Endothelial cell of umbilical vein (primary cell): ENCODE results near the gene BRD1. TPM values are rescaled to one million over a fixed set of nuclear protein-coding genes. Genes with fewer than 3 reads are reported as not detected.

Experiments
- BruUV-seq: library from RNA; stranded (reverse); fragments of 400-500 nt; replicated peaks from 2 replicates; lab custom pipeline; 2021; lab: Mats Ljungman, UMichigan
- CTCF ChIA-PET: fragments of 300-600, 350-600 bp; sonication (Branson Sonifier 250); formaldehyde crosslinking; loops from one replicate; lab custom pipeline; 2021; ENCODE audit warnings: antibody characterized with exemption, inconsistent platforms; lab: Charles Lee
- POLR2A ChIA-PET: fragments of 300-600, 350-600 bp; sonication (Branson Sonifier 250); formaldehyde crosslinking; loops from one replicate; lab custom pipeline; 2021; ENCODE audit warnings: antibody characterized with exemption, inconsistent platforms; lab: Charles Lee
- DNase-seq: peaks from one replicate; pipeline ENCODE4 v3.0.0-alpha.2; 2011; ENCODE audit warnings: low read depth, low spot score
- FAIRE-seq: peaks from 2 replicates; lab custom pipeline; 2011; peaks lifted over from hg19 to GRCh38; lab: Jason Lieb, UNC
- H2AFZ ChIP-seq: 2 replicates; pipeline ENCODE4 v1.6.0; 2012; ENCODE audit warnings: low read depth, low read length, control low read depth, inconsistent platforms
- H3K27ac ChIP-seq: 2 replicates; pipeline ENCODE4 v1.5.1; 2011; ENCODE audit warnings: low read depth, mild to moderate bottlenecking, control low read depth, low read length, moderate library complexity; ENCODE audit not compliant: insufficient read depth
- H3K27me3 ChIP-seq, 2 experiments: 2 replicates each; pipeline versions ENCODE4 v1.6.0 to v1.6.1; 2011; ENCODE audit warnings: low read length in 2 of 2, mixed read lengths in 1 of 2; ENCODE audit not compliant: control insufficient read depth in 2 of 2, insufficient read depth in 2 of 2
- H3K36me3 ChIP-seq, 2 experiments: 2 replicates in 1 of 2; 3 replicates in 1 of 2; pipeline ENCODE4 v1.5.1; 2011; ENCODE audit warnings: low read length in 2 of 2, mild to moderate bottlenecking in 1 of 2, moderate library complexity in 1 of 2; ENCODE audit not compliant: control insufficient read depth in 2 of 2, insufficient read depth in 2 of 2; ENCODE audit errors: extremely low read depth in 1 of 2
- H3K4me1 ChIP-seq: 3 replicates; pipeline ENCODE4 v1.5.1; 2011; ENCODE audit warnings: mild to moderate bottlenecking, low read length; ENCODE audit not compliant: control insufficient read depth, insufficient read depth; ENCODE audit errors: extremely low read depth
- H3K4me2 ChIP-seq: 2 replicates; pipeline ENCODE4 v1.6.1; 2011; ENCODE audit warnings: low read length, control low read depth, mixed read lengths; ENCODE audit not compliant: insufficient read depth
- H3K4me3 ChIP-seq, 3 experiments: fragments of 200-600 bp in 1 of 3; sonication (generic), shearing (Covaris generic) in 1 of 3; replicated peaks in 1 of 3; 2 replicates each; pipeline ENCODE4 v1.5.1; 2011 to 2016; ENCODE audit warnings: control low read depth in 3 of 3, low read length in 3 of 3, mild to moderate bottlenecking in 2 of 3, inconsistent platforms in 1 of 3, low read depth in 1 of 3, moderate library complexity in 1 of 3; ENCODE audit not compliant: insufficient read depth in 1 of 3
- H3K79me2 ChIP-seq: 2 replicates; pipeline ENCODE4 v1.6.0; 2012; ENCODE audit warnings: low read length, inconsistent platforms; ENCODE audit not compliant: control insufficient read depth, insufficient read depth
- H3K9ac ChIP-seq: replicated peaks from 2 replicates; pipeline ENCODE3; 2011; ENCODE audit warnings: low read length, control low read depth; ENCODE audit not compliant: insufficient read depth; ENCODE audit errors: extremely low read depth
- H3K9me1 ChIP-seq: replicated peaks from 3 replicates; pipeline ENCODE4 v1.6.0; 2011; ENCODE audit warnings: mild to moderate bottlenecking, low read length; ENCODE audit not compliant: control insufficient read depth, insufficient read depth; ENCODE audit errors: extremely low read depth
- H3K9me3 ChIP-seq: replicated peaks from 2 replicates; pipeline ENCODE4 v1.5.1; 2012; ENCODE audit warnings: low read length, inconsistent platforms; ENCODE audit not compliant: control insufficient read depth, insufficient read depth
- H4K20me1 ChIP-seq: replicated peaks from 2 replicates; pipeline ENCODE3; 2011; ENCODE audit warnings: mild to moderate bottlenecking, low read length; ENCODE audit not compliant: control insufficient read depth, insufficient read depth; ENCODE audit errors: extremely low read depth
- EZH2 ChIP-seq: IDR thresholded peaks from 2 replicates; pipeline ENCODE4 v1.6.1; 2012; ENCODE audit warnings: borderline replicate concordance, low read depth, mild to moderate bottlenecking, moderate library complexity, low read length, inconsistent platforms; ENCODE audit not compliant: severe bottlenecking
- FOS ChIP-seq: IDR thresholded peaks from 2 replicates; pipeline ENCODE4 v1.6.1; 2011; ENCODE audit warnings: mild to moderate bottlenecking, low read length, moderate library complexity, borderline replicate concordance; ENCODE audit not compliant: insufficient read depth
- GATA2 ChIP-seq: IDR thresholded peaks from 2 replicates; pipeline ENCODE4 v1.7.0; 2011; ENCODE audit warnings: low read depth, mild to moderate bottlenecking, moderate library complexity, mixed read lengths, low read length; ENCODE audit not compliant: insufficient read length, insufficient read depth
- JUN ChIP-seq: IDR thresholded peaks from 2 replicates; pipeline ENCODE4 v1.6.1; 2011; ENCODE audit warnings: borderline replicate concordance, low read depth; ENCODE audit not compliant: insufficient read length, insufficient read depth
- MYC ChIP-seq: IDR thresholded peaks from one replicate; pipeline ENCODE4 v1.6.1; 2011; ENCODE audit warnings: mild to moderate bottlenecking, low read depth, low read length
- POLR2A ChIP-seq: IDR thresholded peaks from 2 replicates; pipeline ENCODE4 v1.6.1; 2012; ENCODE audit warnings: low read depth, mild to moderate bottlenecking, control low read depth, low read length
- POLR2AphosphoS5 ChIP-seq: IDR thresholded peaks from 2 replicates; pipeline ENCODE4 v1.6.1; 2012; ENCODE audit warnings: low read depth, mild to moderate bottlenecking, control low read depth, low read length, moderate library complexity; ENCODE audit not compliant: insufficient read depth
- dilution Hi-C: fragments of 300-500 bp; cut with MboI; formaldehyde crosslinking; loops from one replicate; pipeline ENCODE4 v1.15.0; 2019; ENCODE audit warnings: low sequenced_read_pairs; ENCODE audit not compliant: extremely low pct_ligation_motif_present
- intact Hi-C: fragments of 100-400 bp; cut with micrococcal nuclease; formaldehyde crosslinking; loops from one replicate; pipeline ENCODE4 v1.10.0; 2022
- polyA plus RNA-seq, 4 experiments: library from polyadenylated mRNA; depleted of rRNA in 3 of 4; stranded (reverse) in 3 of 4; unstranded in 1 of 4; fragments of >200 nt; gene quantifications; 2 replicates each; pipeline versions ENCODE4 v1.2.1 to v1.2.3, GENCODE V29; 2011 to 2012; ENCODE audit warnings: missing spikeins in 1 of 4
- total RNA-seq: library from RNA; stranded (reverse); gene quantifications from 2 replicates; pipeline ENCODE4 v1.2.3, GENCODE V29; 2021
- TF ChIP-seq, protein P1 (sequence below): IDR thresholded peaks from 2 replicates; pipeline ENCODE4 v1.6.1; 2011; ENCODE audit not compliant: insufficient read depth, insufficient read length
- TF ChIP-seq, protein P2 (sequence below), 2 donors: IDR thresholded peaks; 1 replicate in 1 of 2; 2 replicates in 1 of 2; pipeline ENCODE4 v1.5.1; 2011; ENCODE audit warnings: low read length in 2 of 2, mild to moderate bottlenecking in 2 of 2, moderate library complexity in 2 of 2, control low read depth in 1 of 2, inconsistent platforms in 1 of 2, low read depth in 1 of 2; ENCODE audit not compliant: insufficient read depth in 1 of 2; ENCODE audit errors: extremely low read depth in 1 of 2

BRD1 gene
- total and polyA plus RNA-seq, 2 donors (not counting 3 experiments of a cell fraction or from before 2014, with no cell fraction given), result 8.1 to 41.1 TPM

DNA sequence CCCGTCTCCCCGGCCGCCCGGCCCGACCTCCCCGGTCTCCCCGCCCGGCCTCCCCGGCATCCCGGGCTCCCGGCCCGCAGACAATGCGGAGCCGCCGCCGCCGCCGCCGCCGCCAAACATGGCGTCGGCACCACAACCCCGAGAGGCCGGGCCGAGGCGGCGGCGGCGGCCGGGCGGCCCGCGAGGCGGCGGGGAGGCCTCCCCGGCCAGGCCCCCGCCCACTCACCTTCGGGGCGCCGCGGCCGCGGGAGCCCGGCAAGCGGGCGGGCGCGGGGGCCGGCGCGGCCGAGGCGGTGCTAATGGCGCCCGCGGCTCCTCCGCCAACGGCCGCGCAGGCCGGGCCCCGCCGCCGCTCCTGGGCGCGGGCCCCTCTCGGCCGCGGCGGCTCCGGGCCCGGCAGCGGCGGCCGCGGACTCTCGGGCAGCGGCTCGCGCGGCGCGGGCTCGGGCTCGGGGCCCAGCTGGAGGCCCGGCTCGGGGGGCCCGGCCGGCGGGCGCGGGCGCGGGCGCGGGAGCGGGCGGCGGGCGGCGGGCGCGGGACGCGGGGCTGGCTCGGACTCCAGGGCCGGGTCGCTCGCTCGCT is 311 bp downstream of the BRD1 start:
- Histone ChIP-seq H3K27ac (peak overlapping the region; percentile 55), H3K4me3 (peak overlapping the region; percentile 56 to 93 (median 89)), H3K9me1 (no peaks in the 10 kb centered on the region), H3K4me1 (peaks cover 10% of the 10 kb centered on the region), H3K9me3 (no peaks in the 10 kb centered on the region), H3K36me3 (peaks cover 15 to 22% of the 10 kb centered on the region in 2 experiments), H3K4me2 (no peak overlapping the region), H4K20me1 (peaks cover 11% of the 10 kb centered on the region), H3K79me2 (peaks cover 48% of the 10 kb centered on the region), H3K9ac (peak overlapping the region; percentile 90), H2AFZ (no peak overlapping the region), H3K27me3 (peaks cover 5 to 8% of the 10 kb centered on the region in 2 experiments)
- no TSS peak for BruUV-seq
- ChIA-PET POLR2A (interaction anchor here (0.6 kb wide), 1 partner anchor 48 kb away, joined by 3 read pairs; no protein-coding TSS in a partner anchor), CTCF (no interaction called here)
- FAIRE-seq (no peak), DNase-seq (no peak)
- intact Hi-C loops, result loop anchor here (1.0 kb wide), 1 partner anchor 91 kb away; the partner anchor contains the start of genes ALG12 and CRELD2
- TF ChIP-seq EZH2 (no peak), MYC (no peak), GATA2 (no peak), POLR2AphosphoS5 (no peak), POLR2A (no peak), JUN (no peak), FOS (no peak)
- TF ChIP-seq, protein P1, sequence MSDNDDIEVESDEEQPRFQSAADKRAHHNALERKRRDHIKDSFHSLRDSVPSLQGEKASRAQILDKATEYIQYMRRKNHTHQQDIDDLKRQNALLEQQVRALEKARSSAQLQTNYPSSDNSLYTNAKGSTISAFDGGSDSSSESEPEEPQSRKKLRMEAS, result no peak
- TF ChIP-seq, protein P2, sequence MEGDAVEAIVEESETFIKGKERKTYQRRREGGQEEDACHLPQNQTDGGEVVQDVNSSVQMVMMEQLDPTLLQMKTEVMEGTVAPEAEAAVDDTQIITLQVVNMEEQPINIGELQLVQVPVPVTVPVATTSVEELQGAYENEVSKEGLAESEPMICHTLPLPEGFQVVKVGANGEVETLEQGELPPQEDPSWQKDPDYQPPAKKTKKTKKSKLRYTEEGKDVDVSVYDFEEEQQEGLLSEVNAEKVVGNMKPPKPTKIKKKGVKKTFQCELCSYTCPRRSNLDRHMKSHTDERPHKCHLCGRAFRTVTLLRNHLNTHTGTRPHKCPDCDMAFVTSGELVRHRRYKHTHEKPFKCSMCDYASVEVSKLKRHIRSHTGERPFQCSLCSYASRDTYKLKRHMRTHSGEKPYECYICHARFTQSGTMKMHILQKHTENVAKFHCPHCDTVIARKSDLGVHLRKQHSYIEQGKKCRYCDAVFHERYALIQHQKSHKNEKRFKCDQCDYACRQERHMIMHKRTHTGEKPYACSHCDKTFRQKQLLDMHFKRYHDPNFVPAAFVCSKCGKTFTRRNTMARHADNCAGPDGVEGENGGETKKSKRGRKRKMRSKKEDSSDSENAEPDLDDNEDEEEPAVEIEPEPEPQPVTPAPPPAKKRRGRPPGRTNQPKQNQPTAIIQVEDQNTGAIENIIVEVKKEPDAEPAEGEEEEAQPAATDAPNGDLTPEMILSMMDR (IDR thresholded peaks at IDR 0.05; ENCODE audit: extremely low read depth in 1 of 2, insufficient read depth in 1 of 2, low read depth in 1 of 2, low read length in 2 of 2), result no peak
- dilution Hi-C loops, result no loop called here
